ENCODE results near the gene TUBB2A.

GRCh38 chr6:3135668-3136291 lies 21.6 kb downstream of the TUBB2A start:
- TF ChIP-seq CTCF (IDR thresholded peaks at IDR 0.05): no peak
- TF ChIP-seq POLR2A (IDR thresholded peaks at IDR 0.05): no peak
